ACC112 (cell line): ENCODE data around the gene MPPED1.

Source experiments
- H2AFZ ChIP-seq: fragments of 200-600 bp; sonication (generic); one replicate; pipeline ENCODE4 v1.6.0; 2017; ENCODE audit warnings: antibody characterized with exemption, low read length; ENCODE audit not compliant: unreplicated experiment
- H3K27ac ChIP-seq: fragments of 200-600 bp; sonication (generic); 2 replicates; pipeline ENCODE4 v1.5.1; 2014; ENCODE audit warnings: low read depth, mild to moderate bottlenecking, antibody characterized with exemption, low read length, moderate library complexity
- H3K27me3 ChIP-seq: fragments of 200-600 bp; sonication (generic); 2 replicates; pipeline ENCODE4 v1.6.1; 2014; ENCODE audit warnings: mild to moderate bottlenecking, antibody characterized with exemption, low read length, moderate library complexity, mixed read lengths; ENCODE audit not compliant: insufficient read depth
- H3K36me3 ChIP-seq: fragments of 200-600 bp; sonication (generic); 2 replicates; pipeline ENCODE4 v1.6.1; 2016; ENCODE audit warnings: mild to moderate bottlenecking, antibody characterized with exemption, low read length, moderate library complexity, mixed read lengths; ENCODE audit not compliant: insufficient read depth
- H3K4me1 ChIP-seq: fragments of 200-600 bp; sonication (generic); one replicate; pipeline ENCODE4 v1.6.1; 2016; ENCODE audit warnings: low read length, mixed read lengths; ENCODE audit not compliant: insufficient read depth, unreplicated experiment, control insufficient read depth
- H3K4me3 ChIP-seq: fragments of 200-600 bp; sonication (generic); 2 replicates; pipeline ENCODE4 v1.5.1; 2014; ENCODE audit warnings: mild to moderate bottlenecking, low read depth, low read length
- H3K79me2 ChIP-seq: fragments of 200-600 bp; sonication (generic); one replicate; pipeline ENCODE4 v1.6.0; 2016; ENCODE audit warnings: low read length; ENCODE audit not compliant: control insufficient read depth, unreplicated experiment, insufficient read depth

MPPED1 gene

DNA sequence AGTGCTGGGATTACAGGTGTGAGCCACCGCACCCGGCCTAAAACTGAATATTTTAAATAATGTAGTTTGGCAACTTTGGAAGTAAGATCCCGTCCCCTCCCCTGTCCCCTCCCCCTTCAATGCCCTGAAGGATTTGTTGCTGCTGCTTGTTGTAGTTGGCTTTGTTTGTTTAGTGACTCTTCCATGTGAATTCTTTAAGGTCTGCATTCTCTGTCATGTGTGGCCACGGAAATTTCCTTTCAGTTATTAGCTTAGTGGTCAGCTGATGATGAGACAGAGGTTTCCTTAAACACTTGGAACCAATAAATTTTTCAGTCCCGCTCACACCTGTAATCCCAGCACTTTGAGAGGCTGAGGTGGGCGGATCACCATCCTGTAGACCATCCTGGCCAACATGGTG is 109.9 kb downstream of the MPPED1 start:
- Histone ChIP-seq H3K36me3 (no peaks in the 10 kb centered on the region), H2AFZ (no peak overlapping the region), H3K4me1 (no peaks in the 10 kb centered on the region), H3K4me3 (no peak overlapping the region), H3K79me2 (no peaks in the 10 kb centered on the region), H3K27me3 (no peaks in the 10 kb centered on the region), H3K27ac (no peak overlapping the region)

DNA sequence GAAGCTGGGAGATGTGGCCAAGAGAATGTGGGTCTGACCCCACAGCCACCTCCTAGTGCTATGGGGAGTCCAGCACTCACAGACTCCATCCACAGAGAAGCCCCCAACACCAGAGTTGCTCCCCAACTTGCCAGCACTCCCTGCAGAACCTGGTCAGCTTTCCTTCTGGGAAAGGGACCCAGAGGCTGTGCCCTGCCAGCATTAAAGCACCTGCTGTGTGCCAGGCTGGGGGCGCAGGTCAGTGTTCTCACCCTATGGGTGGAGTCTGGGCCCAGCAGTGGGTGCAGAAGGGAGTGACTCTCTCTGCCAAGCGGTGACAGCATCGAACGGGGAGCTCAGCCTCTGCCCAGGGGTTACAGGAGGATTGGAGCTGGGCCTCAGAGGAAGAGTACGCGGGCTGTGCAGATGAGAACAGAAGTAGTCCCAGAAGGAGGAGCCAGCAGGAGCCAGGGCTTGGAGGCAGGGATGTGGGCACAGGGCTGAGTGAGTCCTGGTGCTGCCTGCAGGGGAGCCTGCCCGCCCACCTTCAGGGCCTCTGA is 114.4 kb downstream of the MPPED1 start:
- Histone ChIP-seq H3K4me1 (no peaks in the 10 kb centered on the region), H3K4me3 (no peak overlapping the region), H3K27me3 (no peaks in the 10 kb centered on the region), H3K79me2 (no peaks in the 10 kb centered on the region), H3K27ac (no peak overlapping the region), H3K36me3 (no peaks in the 10 kb centered on the region), H2AFZ (no peak overlapping the region)

DNA sequence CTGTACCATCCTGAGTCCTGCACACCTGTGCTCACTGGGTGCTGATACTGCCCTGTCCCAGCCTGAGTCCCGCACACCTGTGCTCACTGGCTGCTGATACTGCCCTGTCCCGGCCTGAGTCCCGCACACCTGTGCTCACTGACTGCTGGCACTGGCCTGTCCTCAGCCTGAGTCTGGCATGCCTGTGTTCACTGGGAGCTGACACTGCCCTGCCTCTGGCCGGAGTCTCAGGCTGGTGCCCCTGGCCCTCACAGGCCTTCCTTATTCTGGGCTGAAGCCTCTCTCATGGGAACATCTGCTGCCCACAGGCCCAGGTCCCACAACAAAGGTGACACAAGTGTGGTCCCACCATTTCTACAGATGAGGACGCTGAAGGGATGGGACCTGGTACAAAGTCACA is 115.1 kb downstream of the MPPED1 start:
- H3K36me3 ChIP-seq, result no peaks in the 10 kb centered on the region
- H3K27me3 ChIP-seq, result no peaks in the 10 kb centered on the region
- no peak overlapping the region for H2AFZ ChIP-seq
- H3K4me3 ChIP-seq, result no peak overlapping the region
- H3K4me1 ChIP-seq, result no peaks in the 10 kb centered on the region
- no peak overlapping the region for H3K27ac ChIP-seq
- H3K79me2 ChIP-seq, result no peaks in the 10 kb centered on the region

DNA sequence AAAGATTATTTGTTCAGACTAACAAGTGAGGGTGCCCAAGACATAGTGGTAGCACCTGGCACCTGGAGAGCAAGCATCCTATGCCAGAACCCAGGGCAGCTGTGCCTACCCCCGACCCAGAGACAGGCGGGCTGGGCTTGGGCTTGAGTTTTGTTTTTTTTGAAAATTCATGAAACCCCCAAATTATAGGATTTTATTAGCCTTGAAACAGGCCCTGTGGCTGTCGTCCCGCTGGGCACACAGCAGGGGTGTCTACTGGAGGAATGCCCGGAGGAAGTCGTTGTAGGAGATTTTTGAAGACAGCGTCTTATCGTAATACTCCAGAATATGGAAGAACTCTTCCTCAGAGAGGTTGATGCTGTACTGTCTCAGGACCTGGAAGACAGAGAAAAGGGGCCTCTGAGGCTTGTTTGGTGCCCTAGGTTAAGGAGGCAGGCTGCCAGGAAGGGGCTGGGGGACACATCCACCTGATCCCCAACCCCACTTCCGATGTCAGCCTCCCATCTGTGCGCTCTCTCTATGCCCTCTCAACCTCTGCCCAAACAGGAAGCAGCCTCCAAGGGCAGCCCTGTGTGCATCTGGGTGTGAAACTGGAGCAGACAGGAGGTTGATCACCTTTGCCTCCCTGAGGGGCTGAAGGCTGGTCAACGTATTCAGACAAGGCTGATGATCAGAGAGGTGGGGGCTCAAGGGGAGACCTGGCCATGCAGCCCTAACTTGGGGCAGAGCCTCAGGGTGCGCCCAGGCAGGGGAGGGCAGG is 117.0 kb downstream of the MPPED1 start:
- H3K4me1 ChIP-seq, result no peaks in the 10 kb centered on the region
- H3K27ac ChIP-seq, result no peak overlapping the region
- no peak overlapping the region for H2AFZ ChIP-seq
- no peaks in the 10 kb centered on the region for H3K79me2 ChIP-seq
- no peak overlapping the region for H3K4me3 ChIP-seq
- no peaks in the 10 kb centered on the region for H3K27me3 ChIP-seq
- H3K36me3 ChIP-seq, result no peaks in the 10 kb centered on the region

GRCh38 chr22:43529461-43529860 is 117.6 kb downstream of the MPPED1 start:
- Histone ChIP-seq H3K4me3 (no peak overlapping the region), H2AFZ (no peak overlapping the region), H3K27me3 (no peaks in the 10 kb centered on the region), H3K79me2 (no peaks in the 10 kb centered on the region), H3K27ac (no peak overlapping the region), H3K4me1 (no peaks in the 10 kb centered on the region), H3K36me3 (no peaks in the 10 kb centered on the region)

- H3K79me2 ChIP-seq, result no peaks in the 10 kb centered on the region
- no peak overlapping the region for H3K4me3 ChIP-seq
- no peak overlapping the region for H2AFZ ChIP-seq
- no peaks in the 10 kb centered on the region for H3K27me3 ChIP-seq
- H3K27ac ChIP-seq, result no peak overlapping the region
- H3K36me3 ChIP-seq, result no peaks in the 10 kb centered on the region
- H3K4me1 ChIP-seq, result no peaks in the 10 kb centered on the region
Measured at GRCh38 chr22:43529934-43530333, 118.1 kb downstream of the MPPED1 start.

DNA sequence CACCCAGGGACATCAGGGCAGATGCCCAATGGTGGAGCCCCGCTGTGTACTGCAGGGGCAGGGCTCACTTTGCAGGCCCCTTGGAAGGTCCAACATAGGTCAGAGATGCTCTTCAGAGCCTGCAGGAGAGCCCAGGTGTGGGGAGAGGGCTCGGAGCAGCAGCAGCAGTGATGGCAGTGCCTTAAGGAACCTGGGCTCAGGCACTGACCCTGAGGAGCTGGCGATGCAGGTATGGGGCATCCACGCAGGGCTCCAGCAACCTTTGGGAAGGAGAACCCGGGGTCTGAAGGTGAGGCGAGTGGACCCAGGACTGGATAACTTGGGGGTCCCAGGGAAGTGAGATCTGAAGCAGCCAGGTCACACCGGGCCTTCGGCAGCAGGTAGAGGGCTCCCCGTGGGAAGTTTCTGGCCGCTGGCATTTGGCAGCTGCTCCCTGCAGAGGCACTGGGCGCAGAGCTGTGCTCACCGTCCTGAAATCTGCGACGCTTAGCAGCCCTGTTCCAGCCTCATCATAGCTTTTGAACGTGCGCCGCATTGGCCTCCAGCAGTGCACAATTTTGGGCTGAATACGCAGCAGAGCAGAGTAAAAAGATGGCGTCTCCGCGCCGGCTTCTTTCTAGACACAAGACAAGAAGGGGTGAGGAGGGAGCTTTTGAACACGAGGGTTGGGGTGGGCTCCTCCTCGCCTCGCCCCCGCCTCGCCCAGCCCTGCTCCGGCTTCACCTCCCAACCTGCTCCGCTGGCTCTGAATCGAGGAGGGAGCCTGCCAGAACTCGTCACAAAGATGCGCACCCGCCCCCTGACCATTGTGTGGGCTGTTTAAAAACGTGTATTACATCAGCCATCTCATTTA is 118.8 kb downstream of the MPPED1 start:
- Histone ChIP-seq H3K36me3 (no peaks in the 10 kb centered on the region), H3K27ac (no peak overlapping the region), H2AFZ (no peak overlapping the region), H3K27me3 (no peaks in the 10 kb centered on the region), H3K4me3 (no peak overlapping the region), H3K79me2 (no peaks in the 10 kb centered on the region), H3K4me1 (no peaks in the 10 kb centered on the region)

GRCh38 chr22:43531651-43532050 is 119.8 kb downstream of the MPPED1 start:
- H3K4me1 ChIP-seq, result no peaks in the 10 kb centered on the region
- H2AFZ ChIP-seq, result no peak overlapping the region
- no peaks in the 10 kb centered on the region for H3K79me2 ChIP-seq
- H3K4me3 ChIP-seq, result no peak overlapping the region
- H3K27ac ChIP-seq, result no peak overlapping the region
- H3K27me3 ChIP-seq, result no peaks in the 10 kb centered on the region
- no peaks in the 10 kb centered on the region for H3K36me3 ChIP-seq

DNA sequence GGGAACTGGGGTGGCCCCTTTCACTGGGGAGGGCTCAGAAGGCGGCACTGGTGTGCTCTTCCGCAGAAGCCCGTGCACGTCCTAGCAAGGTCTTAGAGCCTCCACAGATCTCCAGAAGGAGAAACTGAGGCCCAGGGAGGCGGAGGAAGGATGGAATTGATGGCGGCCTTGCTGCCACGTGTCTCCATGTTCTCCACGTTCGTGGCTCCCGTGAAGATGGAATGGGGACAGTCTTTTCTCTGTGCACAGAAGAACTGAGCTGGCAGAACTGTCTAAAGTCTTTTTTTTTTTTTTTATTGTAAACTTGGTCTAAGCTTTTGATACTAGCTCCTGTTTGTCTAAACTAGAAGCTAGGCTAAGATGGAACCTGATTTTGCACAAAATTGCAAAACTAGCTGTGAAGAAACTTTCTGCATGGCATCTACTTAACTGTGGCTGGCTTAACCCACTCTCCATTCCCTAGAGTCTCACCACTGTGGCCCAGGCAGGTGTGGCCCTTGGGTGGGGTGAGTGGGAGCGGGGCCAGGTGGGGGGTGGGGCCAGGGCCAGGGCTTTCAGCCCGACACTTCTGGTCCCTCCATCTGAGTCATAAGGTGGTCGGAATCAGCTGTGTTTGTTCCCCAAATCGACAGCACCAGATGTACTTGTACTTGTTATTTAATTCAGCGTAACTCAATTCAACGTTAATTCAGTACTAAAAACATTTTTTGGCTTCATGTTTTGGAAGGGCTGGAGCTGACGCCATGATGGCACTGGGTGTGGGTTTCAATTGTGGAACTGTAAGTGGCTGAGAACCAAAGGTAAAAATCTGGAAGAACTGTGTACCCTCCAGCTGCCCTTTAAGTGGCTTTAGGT is 120.7 kb downstream of the MPPED1 start:
- no peak overlapping the region for H3K27ac ChIP-seq

GRCh38 chr22:43533156-43533530 is 121.3 kb downstream of the MPPED1 start:
- Histone ChIP-seq H3K4me3 (no peak overlapping the region), H3K27ac (no peak overlapping the region), H3K27me3 (no peaks in the 10 kb centered on the region), H2AFZ (no peak overlapping the region), H3K36me3 (no peaks in the 10 kb centered on the region), H3K4me1 (no peaks in the 10 kb centered on the region), H3K79me2 (no peaks in the 10 kb centered on the region)

More for the DNA sequence above, 120.7 kb downstream of the MPPED1 start:
- Histone ChIP-seq H2AFZ (no peak overlapping the region), H3K4me3 (no peak overlapping the region), H3K79me2 (no peaks in the 10 kb centered on the region), H3K4me1 (no peaks in the 10 kb centered on the region), H3K27me3 (no peaks in the 10 kb centered on the region), H3K36me3 (no peaks in the 10 kb centered on the region)
